ENCODE data around the gene CERK. TPM values are rescaled to one million over a fixed set of nuclear protein-coding genes. Genes with fewer than 3 reads are reported as not detected.

The CERK gene
- total RNA-seq, 4 donors from 2014 or later: 17.8 to 69.1 (median 36.1) TPM

DNA sequence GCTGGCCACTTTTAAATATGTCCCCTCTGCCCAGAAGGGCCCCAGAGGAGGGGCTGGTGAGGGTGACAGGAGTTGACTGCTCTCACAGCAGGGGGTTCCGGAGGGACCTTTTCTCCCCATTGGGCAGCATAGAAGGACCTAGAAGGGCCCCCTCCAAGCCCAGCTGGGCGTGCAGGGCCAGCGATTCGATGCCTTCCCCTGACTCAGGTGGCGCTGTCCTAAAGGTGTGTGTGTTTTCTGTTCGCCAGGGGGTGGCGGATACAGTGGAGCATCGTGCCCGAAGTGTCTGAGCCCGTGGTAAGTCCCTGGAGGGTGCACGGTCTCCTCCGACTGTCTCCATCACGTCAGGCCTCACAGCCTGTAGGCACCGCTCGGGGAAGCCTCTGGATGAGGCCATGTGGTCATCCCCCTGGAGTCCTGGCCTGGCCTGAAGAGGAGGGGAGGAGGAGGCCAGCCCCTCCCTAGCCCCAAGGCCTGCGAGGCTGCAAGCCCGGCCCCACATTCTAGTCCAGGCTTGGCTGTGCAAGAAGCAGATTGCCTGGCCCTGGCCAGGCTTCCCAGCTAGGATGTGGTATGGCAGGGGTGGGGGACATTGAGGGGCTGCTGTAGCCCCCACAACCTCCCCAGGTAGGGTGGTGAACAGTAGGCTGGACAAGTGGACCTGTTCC, 71.3 kb downstream of the CERK start:
- no peak for TF ChIP-seq CTCF (IDR thresholded peaks at IDR 0.05; ENCODE audit: low read depth)

- no peak for TF ChIP-seq CTCF (IDR thresholded peaks at IDR 0.05; ENCODE audit: low read depth)
Observed at GRCh38 chr22:46665751-46666280, 72.2 kb downstream of the CERK start.

GRCh38 chr22:46665151-46665695, 72.8 kb downstream of the CERK start:
- no peak for TF ChIP-seq CTCF (IDR thresholded peaks at IDR 0.05; ENCODE audit: low read depth)

GRCh38 chr22:46664301-46664855, 73.7 kb downstream of the CERK start:
- TF ChIP-seq CTCF (IDR thresholded peaks at IDR 0.05; ENCODE audit: low read depth): no peak

GRCh38 chr22:46663436-46664100, 74.5 kb downstream of the CERK start:
- TF ChIP-seq CTCF (IDR thresholded peaks at IDR 0.05; ENCODE audit: low read depth): no peak

DNA sequence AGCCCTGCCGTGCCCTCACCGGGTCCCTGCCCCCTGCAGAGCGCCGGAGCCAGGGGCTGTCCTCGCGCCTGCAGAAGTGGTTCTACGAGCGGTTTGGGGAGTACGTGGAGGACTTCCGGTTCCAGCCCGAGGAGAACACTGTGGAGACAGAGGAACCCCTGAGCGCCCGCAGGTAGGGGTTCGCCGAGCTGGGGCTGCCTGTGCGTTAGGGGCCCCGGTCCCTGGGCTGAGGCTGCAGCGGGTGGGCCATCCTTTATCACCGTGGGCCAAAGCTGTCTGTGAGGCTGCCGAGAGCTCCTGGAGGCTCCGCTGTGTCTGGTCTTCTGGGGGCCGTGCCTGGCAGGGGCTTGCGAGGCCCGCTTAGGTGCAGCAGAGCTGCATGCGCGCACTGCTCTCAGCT, 75.1 kb downstream of the CERK start:
- no peak for TF ChIP-seq CTCF (IDR thresholded peaks at IDR 0.05; ENCODE audit: low read depth)

DNA sequence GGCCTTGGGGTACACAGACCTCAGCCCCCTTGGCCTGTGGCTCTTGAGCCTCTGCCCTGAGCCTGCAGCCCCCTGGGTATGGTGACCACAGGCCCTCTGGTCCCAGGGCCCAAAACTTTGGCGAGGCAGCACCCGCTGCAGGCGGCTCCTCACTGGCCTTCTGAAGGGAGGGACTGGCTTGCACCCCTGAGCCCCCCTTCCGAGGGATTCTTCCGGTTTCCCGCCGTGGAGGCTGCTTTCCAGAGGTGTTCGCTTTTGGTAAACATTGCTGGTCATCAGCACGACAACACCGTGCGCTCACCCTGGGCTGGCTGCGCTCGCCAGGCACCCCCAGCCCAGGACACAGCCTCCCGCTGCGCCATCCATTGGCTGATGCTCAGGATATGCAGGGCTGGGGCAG, 75.8 kb downstream of the CERK start:
- no peak for TF ChIP-seq CTCF (IDR thresholded peaks at IDR 0.05; ENCODE audit: low read depth)
